Lung microvascular endothelial cell (primary cell): Measurements from ENCODE around the gene STEAP1B. TPM values are rescaled to one million over a fixed set of nuclear protein-coding genes. Genes with fewer than 3 reads are reported as not detected.

Source experiments
- DNase-seq, 2 donors: peaks; one replicate each; pipeline versions ENCODE4 v3.0.0 to v3.0.0-alpha.2; 2010; ENCODE audit warnings: low read depth in 2 of 2
- total RNA-seq: library from RNA; depleted of rRNA; stranded (reverse); fragments of >200 nt; gene quantifications from 2 replicates; pipeline ENCODE4 v1.2.1, GENCODE V29; 2014

Gene STEAP1B
- total RNA-seq, 1 donor from 2014 or later, result 2.2 TPM

GRCh38 chr7:22403344-22403743, 96.6 kb downstream of the STEAP1B start:
- no peak for DNase-seq

DNA sequence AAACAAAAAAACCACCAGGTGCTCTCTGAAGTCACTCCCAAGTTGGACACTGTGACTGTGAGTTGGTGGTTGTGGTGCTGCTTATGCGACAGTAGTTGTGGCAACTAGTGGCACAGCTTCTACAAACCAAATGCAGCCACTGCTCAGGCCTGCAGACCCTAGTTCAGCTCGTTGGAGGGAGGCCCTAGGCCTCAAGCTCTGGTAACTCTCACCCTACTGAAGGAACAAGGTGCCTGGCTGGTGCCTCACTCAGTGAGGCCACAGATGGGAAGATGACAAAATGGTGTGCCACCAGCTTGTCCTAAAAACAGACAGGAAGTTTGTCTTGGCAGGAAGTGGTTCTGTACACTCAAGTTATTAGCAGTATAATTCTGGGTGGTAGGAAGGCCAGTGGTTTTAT, 97.7 kb downstream of the STEAP1B start:
- peak in 1 of 2 donors; percentile 13 for DNase-seq

DNA sequence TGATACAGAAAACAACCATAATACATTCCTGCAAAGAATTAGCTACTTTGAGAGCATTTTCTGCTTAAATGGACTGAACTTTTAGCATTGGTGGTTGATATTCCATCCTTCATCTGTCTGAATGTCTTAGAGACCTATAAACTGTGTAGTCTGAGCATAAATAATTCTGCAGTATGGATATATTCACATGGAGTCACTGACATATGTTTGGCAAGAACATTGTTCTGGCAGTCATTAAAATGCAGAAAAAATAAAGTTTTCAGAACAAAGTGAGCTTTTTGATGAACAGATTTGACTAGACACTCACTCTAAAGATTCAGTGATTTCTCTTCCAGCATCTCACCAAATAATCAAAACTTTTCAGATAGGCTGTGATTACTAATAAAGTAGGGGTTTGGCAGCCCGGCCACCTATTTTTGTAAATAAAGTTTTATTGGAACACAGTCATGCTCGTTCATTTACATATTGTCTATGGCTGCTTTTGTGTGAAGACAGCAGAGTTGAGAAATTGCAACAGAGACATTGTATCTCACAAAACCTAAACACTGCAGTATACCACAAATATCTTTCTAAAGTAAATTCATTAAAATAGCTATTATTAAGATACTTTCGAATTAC, 98.9 kb downstream of the STEAP1B start:
- no peak for DNase-seq

DNA sequence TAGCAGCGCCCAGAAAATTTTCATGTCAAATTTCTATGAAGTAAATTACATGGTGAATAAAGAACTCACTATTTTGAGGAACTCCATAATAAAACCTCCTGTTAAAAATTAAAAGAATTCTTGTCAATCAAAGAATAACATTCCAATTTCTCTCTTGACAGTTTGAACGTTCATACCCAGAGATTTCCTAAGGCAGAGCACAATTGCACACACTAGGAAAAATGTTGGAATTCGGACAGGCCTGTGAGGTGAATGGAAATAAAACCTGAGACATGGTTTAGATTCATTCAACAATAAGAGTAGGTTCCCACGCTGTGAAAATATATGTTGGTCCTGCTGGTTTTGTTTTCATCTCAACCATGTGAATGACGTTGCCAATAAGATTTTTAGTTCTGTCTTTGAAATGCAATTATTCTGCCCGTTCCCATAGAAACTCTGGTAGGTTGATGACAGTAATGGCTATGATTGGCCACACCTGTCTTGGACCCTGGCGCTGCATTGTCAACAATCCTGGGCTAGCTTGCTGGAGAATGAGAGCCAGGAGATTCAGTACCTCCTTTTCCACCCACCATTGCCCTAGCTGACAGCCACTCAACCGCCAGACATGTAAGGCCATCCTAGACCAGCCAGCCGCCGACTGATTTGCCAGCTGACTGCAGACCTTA, 99.7 kb downstream of the STEAP1B start:
- no peak for DNase-seq

DNA sequence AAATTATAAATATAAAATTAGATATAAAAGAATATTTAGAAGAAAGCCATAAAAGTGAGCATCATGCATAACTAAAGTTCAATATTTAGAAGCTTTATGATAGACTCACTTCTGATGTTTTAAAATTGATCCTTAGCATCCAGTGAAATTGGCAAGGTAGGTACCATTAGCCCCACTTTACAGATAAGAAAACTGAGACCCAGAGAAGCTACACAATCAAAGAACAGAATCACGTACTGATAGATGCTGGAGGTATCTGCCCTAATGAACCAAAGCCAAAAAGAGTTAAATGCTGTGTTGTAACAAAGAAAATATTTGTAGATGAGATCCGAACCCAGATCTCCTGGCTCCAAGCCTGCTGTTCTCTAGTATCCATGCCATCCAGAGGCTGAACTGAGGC, 100.4 kb downstream of the STEAP1B start:
- DNase-seq, result no peak

- DNase-seq, result no peak
Measured at GRCh38 chr7:22399091-22399490, 100.9 kb downstream of the STEAP1B start.

DNA sequence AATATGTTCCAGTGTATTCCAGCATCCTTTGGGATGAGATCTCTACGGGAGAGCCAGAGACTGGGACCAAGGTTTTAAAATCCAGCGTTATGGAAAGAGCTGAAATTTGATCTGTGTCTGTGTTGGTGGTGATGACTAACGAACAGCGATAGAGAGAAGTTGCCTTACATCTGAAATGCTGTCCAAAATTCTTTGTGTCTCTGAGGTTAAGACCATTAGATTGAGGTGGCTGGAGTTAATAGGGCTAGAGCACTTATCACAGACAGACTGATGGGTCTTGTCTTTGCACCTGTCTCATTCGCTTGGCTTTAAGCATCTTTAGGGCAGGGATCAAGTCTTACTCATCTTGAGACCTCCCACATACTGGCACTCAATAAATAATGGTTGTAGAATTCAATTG, 102.0 kb downstream of the STEAP1B start:
- DNase-seq, result no peak

- no peak for DNase-seq
Measured at GRCh38 chr7:22395222-22395621, 104.8 kb downstream of the STEAP1B start.

- DNase-seq, result no peak
Measured at GRCh38 chr7:22394739-22395138, 105.2 kb downstream of the STEAP1B start.

- DNase-seq, result no peak
Measured at GRCh38 chr7:22393913-22394729, 105.9 kb downstream of the STEAP1B start.

GRCh38 chr7:22390516-22390915, 109.5 kb downstream of the STEAP1B start:
- peak; percentile 11 to 73 for DNase-seq

DNA sequence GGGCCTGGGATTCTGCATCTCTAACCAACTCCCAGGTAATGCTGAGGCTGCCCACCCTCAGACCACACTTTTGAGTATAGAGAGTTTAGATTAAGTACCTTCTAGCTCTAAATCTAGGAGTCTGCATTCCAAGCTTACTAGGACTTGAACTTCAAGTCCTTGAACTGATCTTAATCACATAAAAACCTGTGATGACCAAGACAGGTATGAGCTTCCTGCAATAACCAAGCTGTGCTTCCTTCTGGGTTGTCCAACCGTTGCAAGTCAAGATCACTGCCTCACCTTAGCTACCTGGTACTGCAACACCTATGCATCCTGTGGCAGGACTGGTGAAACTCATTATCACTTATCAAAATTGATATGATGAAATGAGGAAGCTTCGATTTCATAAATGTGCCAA, 110.1 kb downstream of the STEAP1B start:
- DNase-seq, result no peak

DNA sequence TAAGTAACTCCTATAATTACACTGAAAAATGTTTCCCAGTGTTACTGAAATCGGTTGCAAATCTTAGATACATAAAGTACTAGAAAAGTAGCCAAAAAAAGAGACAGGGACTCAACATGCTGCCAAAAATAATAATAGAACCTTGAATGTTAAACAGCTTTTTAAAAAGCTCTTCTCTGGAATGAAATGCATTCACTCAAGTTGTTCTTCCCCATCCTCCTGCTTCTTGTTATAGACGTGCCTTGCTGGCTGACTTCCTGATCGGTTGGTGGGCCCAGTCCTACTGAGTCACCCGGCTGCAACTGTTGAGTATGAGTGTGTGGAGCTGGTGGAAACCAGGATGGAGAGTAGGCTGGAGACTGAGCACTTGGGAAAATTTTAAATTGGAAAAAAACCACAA, 112.4 kb downstream of the STEAP1B start:
- peak in 1 of 2 donors; percentile 72 for DNase-seq

DNA sequence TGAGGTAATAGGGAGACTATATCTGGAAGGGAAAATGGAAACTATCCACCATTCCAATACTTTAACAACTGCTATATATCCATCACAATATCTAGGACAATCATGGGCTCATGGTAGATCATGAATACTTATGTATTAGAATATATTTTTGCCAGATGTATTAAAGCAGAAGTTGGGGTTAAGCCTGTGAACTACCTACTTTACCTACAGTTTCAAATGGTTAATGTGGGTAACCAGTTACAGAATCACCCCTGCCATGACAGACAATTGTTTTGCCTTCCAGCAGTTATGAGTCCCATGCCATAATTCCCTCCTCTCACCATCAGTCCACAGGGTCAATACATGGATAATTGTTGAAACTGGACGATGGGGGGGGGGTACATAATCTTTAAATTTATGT, 113.1 kb downstream of the STEAP1B start:
- no peak for DNase-seq

GRCh38 chr7:22386206-22386858, 113.7 kb downstream of the STEAP1B start:
- no peak for DNase-seq

GRCh38 chr7:22385326-22385725, 114.7 kb downstream of the STEAP1B start:
- DNase-seq, result no peak

GRCh38 chr7:22380333-22380732, 119.7 kb downstream of the STEAP1B start:
- DNase-seq, result no peak

- DNase-seq, result no peak
Measured at GRCh38 chr7:22378199-22378980, 121.6 kb downstream of the STEAP1B start.

GRCh38 chr7:22377703-22378102, 122.3 kb downstream of the STEAP1B start:
- no peak for DNase-seq

- no peak for DNase-seq
Measured at GRCh38 chr7:22375359-22376048, 124.5 kb downstream of the STEAP1B start.

DNA sequence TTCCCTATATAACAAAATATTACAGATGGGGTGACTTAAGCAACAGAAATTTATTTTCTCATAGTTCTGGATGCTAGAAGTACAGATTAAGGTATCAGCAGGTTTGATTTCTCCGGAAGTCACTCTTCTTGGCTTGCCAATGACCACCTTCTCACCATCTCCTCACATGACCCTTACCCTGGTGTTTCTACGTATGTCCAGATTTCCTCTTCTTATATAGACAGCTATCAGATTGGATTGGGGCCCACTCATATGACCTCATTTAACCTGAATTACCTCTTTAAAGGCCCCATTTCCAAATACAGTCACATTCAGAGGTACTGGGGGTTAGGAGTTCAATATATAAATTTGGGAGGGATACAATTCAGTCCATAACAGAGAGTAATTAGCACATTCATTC, 126.1 kb downstream of the STEAP1B start:
- no peak for DNase-seq
